Fibroblast of mammary gland (primary cell): ENCODE data around the gene SLC51B.
"Not testable (repeated sequence)": the region's sequence is repeated elsewhere in the genome, so short reads cannot be mapped to it uniquely, and the experiment has no call there.

ENCODE experiments used
- DNase-seq: peaks from one replicate; pipeline ENCODE4 v3.0.0-alpha.2; 2010; ENCODE audit warnings: low read depth
- H3K4me3 ChIP-seq: 2 replicates; pipeline ENCODE4 v1.5.1; 2011; ENCODE audit warnings: low read depth, mild to moderate bottlenecking, low read length, moderate library complexity; ENCODE audit not compliant: control insufficient read depth
- CTCF ChIP-seq: conservative IDR thresholded peaks from 2 replicates; pipeline ENCODE4 v1.5.1; 2011; ENCODE audit warnings: low read depth, low read length, inconsistent platforms; ENCODE audit not compliant: control insufficient read depth, insufficient read depth

SLC51B gene

GRCh38 chr15:65087411-65087810 lies 42.2 kb downstream of the SLC51B start:
- H3K4me3 ChIP-seq: no peak overlapping the region
- TF ChIP-seq CTCF: no peak
- no peak for DNase-seq

GRCh38 chr15:65087873-65088642 lies 42.9 kb downstream of the SLC51B start:
- TF ChIP-seq CTCF: no peak
- no peak for DNase-seq
- no peak overlapping the region for H3K4me3 ChIP-seq

- TF ChIP-seq CTCF: no peak
- DNase-seq: no peak
Observed at GRCh38 chr15:65088643-65089021, 43.4 kb downstream of the SLC51B start.

GRCh38 chr15:65089206-65089824 lies 44.1 kb downstream of the SLC51B start:
- H3K4me3 ChIP-seq: no peak overlapping the region
- no peak for DNase-seq
- TF ChIP-seq CTCF: no peak

More at GRCh38 chr15:65088643-65089021, 43.4 kb downstream of the SLC51B start:
- H3K4me3 ChIP-seq: no peak overlapping the region

- no peak for DNase-seq
- no peak for TF ChIP-seq CTCF
- no peak overlapping the region for H3K4me3 ChIP-seq
Observed at GRCh38 chr15:65091946-65092770, 47.0 kb downstream of the SLC51B start.

GRCh38 chr15:65092911-65093792 lies 48.0 kb downstream of the SLC51B start:
- no peak for DNase-seq
- no peak overlapping the region for H3K4me3 ChIP-seq
- no peak for TF ChIP-seq CTCF

- DNase-seq, H3K4me3 ChIP-seq: not testable (repeated sequence)
Observed at GRCh38 chr15:65093793-65094170, 48.6 kb downstream of the SLC51B start.
